Measurements from ENCODE around the gene SEC31B.

Gene SEC31B

GRCh38 chr10:100438674-100439315 lies 80.9 kb downstream of the SEC31B start:
- DNase-seq (ENCODE audit: low read depth in 2 of 2): no peak
